ENCODE results near the gene ZNF679. TPM values are rescaled to one million over a fixed set of nuclear protein-coding genes. Genes with fewer than 3 reads are reported as not detected.

Gene ZNF679
- not detected in 5 replicates for total RNA-seq (2022; extraction: Qiagen RNA extraction; ENCODE audit: low read depth)

GRCh38 chr7:64228174-64228573 lies at the start of gene ZNF679:
ZNF679 (plus strand) TSS chr7:64228474; CDS start chr7:64249118, 20,644 bp downstream.

GRCh38 chr7:64206903-64207302 lies 21.4 kb upstream of the ZNF679 start, which contains the start of gene ZNF735:
ZNF735 (plus strand) TSS chr7:64207203; CDS start chr7:64207203, 0 bp downstream.

GRCh38 chr7:64313740-64314491 lies 85.6 kb downstream of the ZNF679 start, which contains the start of gene ZNF736:
ZNF736 (plus strand) TSS chr7:64313961; CDS start chr7:64314151, 190 bp downstream.

Other genes with a start within 250 kb of the ZNF679 start
- not detected in 5 replicates for gene ZNF722, start 229.6 kb upstream of the ZNF679 start, total RNA-seq (2022; extraction: Qiagen RNA extraction; ENCODE audit: low read depth)
- gene ZNF727, start 183.0 kb upstream of the ZNF679 start, total RNA-seq (2022; extraction: Qiagen RNA extraction; ENCODE audit: low read depth) = not detected in 5 replicates
- gene ZNF735, start 21.3 kb upstream of the ZNF679 start, total RNA-seq (2022; extraction: Qiagen RNA extraction; ENCODE audit: low read depth) = not detected in 5 replicates
- 0.01 to 0.10 TPM (median 0.02 TPM) in 4 of 5 replicates, not detected in the other for gene ZNF736, start 85.5 kb downstream of the ZNF679 start, total RNA-seq (2022; extraction: Qiagen RNA extraction; ENCODE audit: low read depth)